HUES48 (cell line): Measurements from ENCODE around the gene DMBX1.

Experiments used
- H3K27ac ChIP-seq: one replicate; pipeline ENCODE4 v1.7.0; 2013; ENCODE audit warnings: low read depth, low read length, inconsistent platforms
- H3K27me3 ChIP-seq: 2 replicates; pipeline ENCODE4 v1.6.1; 2013; ENCODE audit warnings: mild to moderate bottlenecking, low read length; ENCODE audit not compliant: control insufficient read depth, insufficient read depth
- H3K36me3 ChIP-seq: 2 replicates; pipeline ENCODE4 v1.6.1; 2013; ENCODE audit warnings: low read length; ENCODE audit not compliant: control insufficient read depth, insufficient read depth
- H3K4me1 ChIP-seq: 2 replicates; pipeline ENCODE4 v1.6.1; 2013; ENCODE audit warnings: mild to moderate bottlenecking, low read length; ENCODE audit not compliant: control insufficient read depth, insufficient read depth
- H3K4me3 ChIP-seq: 2 replicates; pipeline ENCODE4 v1.5.1; 2013; ENCODE audit warnings: mild to moderate bottlenecking, low read depth, low read length
- H3K9ac ChIP-seq: 2 replicates; pipeline ENCODE4 v1.6.1; 2013; ENCODE audit warnings: mild to moderate bottlenecking, low read depth, low read length, moderate library complexity
- H3K9me3 ChIP-seq: 2 replicates; pipeline ENCODE4 v1.6.1; 2013; ENCODE audit warnings: low read length; ENCODE audit not compliant: control insufficient read depth, insufficient read depth

DMBX1 gene

DNA sequence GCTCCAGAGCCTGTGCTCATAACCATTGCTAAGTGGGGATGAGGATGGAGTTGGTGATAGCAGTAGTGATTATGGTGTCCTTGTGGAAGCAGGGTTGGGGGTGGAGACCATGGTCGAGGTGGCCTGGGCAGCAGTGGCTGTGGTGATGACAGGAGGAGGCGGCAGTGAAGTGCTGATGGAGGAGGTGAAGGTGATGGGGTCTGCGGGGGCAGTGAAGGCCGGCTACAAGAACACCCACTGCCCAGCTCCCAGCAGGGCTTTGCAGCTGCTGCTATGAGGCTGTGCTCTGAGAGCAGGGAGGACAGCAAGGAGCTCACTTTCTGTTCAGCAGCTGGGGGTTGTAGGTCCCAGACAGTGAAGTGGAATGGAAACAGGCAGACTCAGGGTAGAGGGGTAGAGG lies 15.6 kb upstream of the DMBX1 start:
- peaks cover 95% of the 10 kb centered on the region for H3K27me3 ChIP-seq
- no peaks in the 10 kb centered on the region for H3K36me3 ChIP-seq
- no peaks in the 10 kb centered on the region for H3K9me3 ChIP-seq
- peaks cover 17% of the 10 kb centered on the region for H3K4me1 ChIP-seq
- no peak overlapping the region for H3K27ac ChIP-seq
- no peak overlapping the region for H3K4me3 ChIP-seq
- no peak overlapping the region for H3K9ac ChIP-seq

DNA sequence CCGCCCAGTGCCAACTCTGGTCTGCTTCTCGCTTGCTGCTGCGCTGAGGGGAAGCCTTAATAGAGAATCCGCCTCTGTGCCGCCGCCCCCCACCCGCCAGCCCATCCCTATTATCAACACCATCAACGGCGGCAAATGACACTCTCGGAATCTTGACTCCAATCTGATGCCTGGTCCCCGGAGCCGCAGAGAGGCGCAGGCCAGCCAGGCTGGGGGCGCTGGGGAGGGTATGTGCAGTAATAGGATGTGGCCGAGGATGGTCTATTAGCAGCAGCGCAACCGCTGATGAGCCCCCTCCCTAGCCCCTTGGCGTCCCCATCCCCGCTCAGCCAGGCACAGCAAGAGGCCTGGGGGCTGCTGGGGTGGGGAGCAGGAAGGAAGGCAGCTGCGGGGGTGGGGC lies 15.1 kb upstream of the DMBX1 start:
- Histone ChIP-seq H3K9ac (no peak overlapping the region), H3K4me1 (peaks cover 17% of the 10 kb centered on the region), H3K9me3 (no peaks in the 10 kb centered on the region), H3K4me3 (no peak overlapping the region), H3K27ac (no peak overlapping the region), H3K27me3 (peaks cover 95% of the 10 kb centered on the region), H3K36me3 (no peaks in the 10 kb centered on the region)

DNA sequence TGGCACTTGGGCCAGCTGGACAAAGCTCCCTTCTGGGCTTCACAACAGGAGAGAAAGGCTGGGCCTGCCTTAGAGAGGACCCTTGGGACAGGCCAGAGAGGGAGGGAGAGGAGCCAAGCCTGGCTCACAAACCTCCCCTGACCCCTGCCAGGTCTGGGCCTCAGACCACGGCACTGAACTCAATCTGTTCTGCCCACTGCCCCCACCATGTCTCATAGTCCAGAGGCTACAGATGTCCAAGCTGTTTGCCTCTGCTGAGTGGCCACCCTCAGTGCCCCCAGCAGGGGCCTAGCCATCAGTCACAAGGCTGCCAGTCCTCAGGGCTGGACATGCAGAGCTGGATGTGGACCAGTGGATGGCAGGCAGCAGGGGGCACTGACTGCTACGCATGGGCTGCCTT lies 13.0 kb upstream of the DMBX1 start:
- Histone ChIP-seq H3K27ac (no peak overlapping the region), H3K4me3 (no peak overlapping the region), H3K4me1 (peaks cover 19% of the 10 kb centered on the region), H3K9ac (no peak overlapping the region), H3K27me3 (peaks cover 95% of the 10 kb centered on the region), H3K9me3 (no peaks in the 10 kb centered on the region), H3K36me3 (no peaks in the 10 kb centered on the region)

DNA sequence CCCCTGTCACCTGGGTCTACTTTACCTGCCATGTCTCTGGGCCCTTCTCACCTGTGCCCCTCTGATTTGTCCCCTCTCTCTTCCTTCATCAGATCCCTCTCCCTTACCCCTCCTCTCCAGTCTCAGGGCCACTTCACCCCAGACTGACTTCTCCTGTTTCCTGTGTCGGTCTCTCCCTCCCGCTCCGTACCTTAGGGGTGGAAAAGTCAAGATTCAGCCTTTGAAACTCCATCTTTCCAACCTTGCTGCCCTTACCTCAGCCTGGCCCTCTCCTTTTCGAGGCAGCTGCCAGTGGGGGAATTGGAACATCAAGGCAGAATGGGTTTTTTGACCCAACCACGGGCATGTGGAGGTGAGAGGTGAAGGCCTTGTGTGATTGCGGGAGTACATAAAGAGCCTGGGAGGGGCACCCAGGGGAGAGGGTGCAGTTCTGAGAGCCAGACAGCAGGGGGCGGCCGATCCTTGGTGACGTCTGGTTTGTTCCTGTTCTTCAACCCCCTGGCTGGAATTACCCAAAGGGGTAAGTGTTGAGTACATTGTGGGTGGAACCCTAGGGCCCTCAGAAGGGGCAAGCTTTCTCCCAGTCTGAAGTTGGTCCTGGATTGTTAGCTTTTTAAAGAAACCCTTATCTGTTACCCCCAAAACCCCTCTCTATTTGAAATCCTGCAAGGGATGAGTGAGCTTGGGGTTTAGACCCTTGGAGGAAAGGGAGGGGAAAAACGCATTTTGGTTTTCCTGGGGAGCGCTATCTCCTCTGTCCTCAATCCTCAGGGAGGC lies 12.3 kb upstream of the DMBX1 start:
- Histone ChIP-seq H3K36me3 (no peaks in the 10 kb centered on the region), H3K9ac (no peak overlapping the region), H3K27ac (no peak overlapping the region), H3K9me3 (no peaks in the 10 kb centered on the region), H3K27me3 (peaks cover 97% of the 10 kb centered on the region), H3K4me1 (peaks cover 19% of the 10 kb centered on the region), H3K4me3 (no peak overlapping the region)

GRCh38 chr1:46478721-46479485 lies 10.7 kb upstream of the DMBX1 start:
- Histone ChIP-seq H3K27me3 (peaks cover 100% of the 10 kb centered on the region), H3K4me1 (peaks cover 19% of the 10 kb centered on the region), H3K9ac (no peak overlapping the region), H3K9me3 (no peaks in the 10 kb centered on the region), H3K36me3 (no peaks in the 10 kb centered on the region), H3K27ac (no peak overlapping the region), H3K4me3 (no peak overlapping the region)

DNA sequence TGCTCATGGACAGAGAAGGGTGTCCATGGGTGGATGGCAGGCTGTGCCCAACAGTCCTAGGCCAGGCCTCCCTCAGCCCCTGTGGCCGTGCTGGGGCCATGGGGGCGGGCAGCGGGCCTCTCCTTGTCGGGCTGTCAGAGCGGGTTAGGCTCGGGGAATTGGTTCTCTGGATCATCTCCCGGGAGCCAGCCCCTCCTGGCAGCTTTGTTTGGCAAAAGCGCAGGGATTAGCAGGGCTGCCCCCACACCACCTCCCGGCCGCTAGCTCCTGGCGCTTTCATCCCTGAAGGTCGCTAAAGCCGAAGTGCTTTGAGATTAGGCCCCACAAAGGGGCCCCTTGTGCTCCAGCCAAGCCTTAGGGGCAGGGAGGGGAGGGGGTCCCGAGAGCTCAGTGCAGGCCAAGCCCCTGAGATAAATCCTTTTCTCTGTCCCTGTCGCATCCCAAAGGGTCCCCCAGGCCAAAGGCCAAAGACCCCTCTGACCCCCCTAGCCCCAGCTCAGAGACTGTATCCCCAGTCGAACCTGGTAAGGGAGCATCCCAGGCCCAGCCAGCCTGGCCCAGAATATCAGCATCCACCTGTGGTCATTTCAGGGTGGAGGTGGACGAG lies 9.8 kb upstream of the DMBX1 start:
- no peaks in the 10 kb centered on the region for H3K36me3 ChIP-seq
- no peaks in the 10 kb centered on the region for H3K9me3 ChIP-seq
- peaks cover 100% of the 10 kb centered on the region for H3K27me3 ChIP-seq
- H3K27ac ChIP-seq = no peak overlapping the region
- no peak overlapping the region for H3K9ac ChIP-seq
- no peak overlapping the region for H3K4me3 ChIP-seq
- H3K4me1 ChIP-seq = peaks cover 15% of the 10 kb centered on the region

DNA sequence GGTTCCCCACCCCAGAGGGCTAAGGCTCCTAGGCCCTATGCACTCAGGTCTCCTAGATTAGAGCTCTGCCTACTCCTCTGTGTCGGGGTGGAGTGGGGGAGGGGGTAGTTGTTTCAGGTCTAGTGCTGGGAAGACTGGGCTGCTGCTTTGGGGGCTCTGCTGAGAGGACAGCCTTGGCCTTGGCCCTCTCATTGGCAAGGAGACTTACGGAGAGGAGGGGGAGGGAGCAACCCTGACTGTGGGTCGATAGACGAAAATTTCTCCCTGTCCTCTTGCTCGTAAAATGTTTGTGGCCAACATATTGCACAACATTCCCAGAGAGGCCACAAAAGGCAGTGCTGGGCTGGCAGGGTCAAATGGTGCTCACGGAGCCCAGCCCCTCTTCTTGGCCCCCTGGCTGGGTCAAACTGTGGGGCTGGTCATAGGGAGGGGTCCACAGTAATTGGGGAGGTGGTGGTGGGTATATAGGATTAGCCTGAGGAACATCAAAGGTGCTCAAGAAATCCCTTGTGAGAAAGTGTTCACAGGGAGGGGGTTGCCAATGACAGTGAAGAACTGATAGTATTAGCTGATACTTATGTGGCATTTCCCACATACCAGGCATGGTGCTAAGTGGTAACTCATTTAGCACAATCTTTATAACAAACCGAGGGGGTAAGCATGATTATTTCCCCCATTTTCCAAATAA lies 8.5 kb upstream of the DMBX1 start:
- H3K36me3 ChIP-seq = no peaks in the 10 kb centered on the region
- H3K9me3 ChIP-seq = no peaks in the 10 kb centered on the region
- peaks cover 100% of the 10 kb centered on the region for H3K27me3 ChIP-seq
- H3K4me1 ChIP-seq = peaks cover 18% of the 10 kb centered on the region
- no peak overlapping the region for H3K4me3 ChIP-seq
- H3K27ac ChIP-seq = no peak overlapping the region
- H3K9ac ChIP-seq = no peak overlapping the region

GRCh38 chr1:46481961-46482360 lies 7.7 kb upstream of the DMBX1 start:
- Histone ChIP-seq H3K27ac (no peak overlapping the region), H3K4me1 (peaks cover 21% of the 10 kb centered on the region), H3K36me3 (no peaks in the 10 kb centered on the region), H3K9me3 (no peaks in the 10 kb centered on the region), H3K4me3 (no peak overlapping the region), H3K27me3 (peaks cover 100% of the 10 kb centered on the region), H3K9ac (no peak overlapping the region)

GRCh38 chr1:46483589-46483988 lies 6.0 kb upstream of the DMBX1 start:
- no peaks in the 10 kb centered on the region for H3K36me3 ChIP-seq
- H3K9ac ChIP-seq = no peak overlapping the region
- no peak overlapping the region for H3K27ac ChIP-seq
- H3K4me1 ChIP-seq = peaks cover 19% of the 10 kb centered on the region
- peaks cover 100% of the 10 kb centered on the region for H3K27me3 ChIP-seq
- H3K9me3 ChIP-seq = no peaks in the 10 kb centered on the region
- H3K4me3 ChIP-seq = no peak overlapping the region

GRCh38 chr1:46484783-46485490 lies 4.7 kb upstream of the DMBX1 start:
- Histone ChIP-seq H3K4me1 (peaks cover 25% of the 10 kb centered on the region), H3K27ac (no peak overlapping the region), H3K36me3 (no peaks in the 10 kb centered on the region), H3K9me3 (no peaks in the 10 kb centered on the region), H3K4me3 (no peak overlapping the region), H3K9ac (no peak overlapping the region), H3K27me3 (peaks cover 100% of the 10 kb centered on the region)
